Endometrial microvascular endothelial cells (primary cell): ENCODE measurements around the gene INPP5E. TPM values are rescaled to one million over a fixed set of nuclear protein-coding genes. Genes with fewer than 3 reads are reported as not detected.
"Not testable (repeated sequence)": the region's sequence is repeated elsewhere in the genome, so short reads cannot be mapped to it uniquely, and the experiment has no call there.

Experiments used
- in situ Hi-C: cut with HindIII; loops from 2 replicates; pipeline ENCODE4 v1.10.0; 2017; ENCODE audit warnings: low sequenced_read_pairs, low pct_unique_long_range_greater_than_20kb; ENCODE audit errors: inconsistent ontology term
- total RNA-seq: library from RNA; depleted of rRNA; stranded (reverse); fragments of >200 nt; gene quantifications from one replicate; pipeline ENCODE4 v1.2.3, GENCODE V29; 2015; ENCODE audit errors: inconsistent ontology term

INPP5E gene
- total RNA-seq, 1 donor from 2014 or later = 12.0 TPM

GRCh38 chr9:136412962-136413361 lies 26.7 kb downstream of the INPP5E start:
- in situ Hi-C loops = no loop called here

- in situ Hi-C loops = no loop called here
Measured at GRCh38 chr9:136411378-136411777, 28.3 kb downstream of the INPP5E start.

GRCh38 chr9:136410500-136411287 lies 29.0 kb downstream of the INPP5E start, which contains the start of the genes ENTR1 and PMPCA:
TSS of gene ENTR1 (minus strand) at chr9:136410614. CDS start at chr9:136410397, 217 bp downstream.
TSS of gene PMPCA (plus strand) at chr9:136410658. CDS start at chr9:136410669, 11 bp downstream.
- in situ Hi-C loops = no loop called here

GRCh38 chr9:136409557-136410455 lies 29.8 kb downstream of the INPP5E start:
- in situ Hi-C loops = no loop called here

- in situ Hi-C loops = no loop called here
Measured at GRCh38 chr9:136407911-136408310, 31.7 kb downstream of the INPP5E start.

- in situ Hi-C loops = not testable (repeated sequence)
Measured at GRCh38 chr9:136407061-136407460, 32.6 kb downstream of the INPP5E start.

GRCh38 chr9:136405904-136406303 lies 33.7 kb downstream of the INPP5E start:
- in situ Hi-C loops = not testable (repeated sequence)

- in situ Hi-C loops = no loop called here
Measured at GRCh38 chr9:136405481-136405880, 34.2 kb downstream of the INPP5E start.

- in situ Hi-C loops = no loop called here
Measured at GRCh38 chr9:136404801-136405136, 34.9 kb downstream of the INPP5E start.

- in situ Hi-C loops = no loop called here
Measured at GRCh38 chr9:136403915-136404800, 35.5 kb downstream of the INPP5E start.

GRCh38 chr9:136403538-136403914 lies 36.1 kb downstream of the INPP5E start:
- in situ Hi-C loops = no loop called here

GRCh38 chr9:136402067-136402466 lies 37.6 kb downstream of the INPP5E start:
- in situ Hi-C loops = no loop called here

- in situ Hi-C loops = no loop called here
Measured at GRCh38 chr9:136401173-136401922, 38.3 kb downstream of the INPP5E start.

GRCh38 chr9:136400038-136400834 lies 39.4 kb downstream of the INPP5E start, which contains the start of gene SNAPC4:
TSS of gene SNAPC4 (minus strand) at chr9:136400170. CDS start at chr9:136398428, 1,742 bp downstream.
- in situ Hi-C loops = no loop called here

- in situ Hi-C loops = no loop called here
Measured at GRCh38 chr9:136399176-136400037, 40.2 kb downstream of the INPP5E start.

- in situ Hi-C loops = no loop called here
Measured at GRCh38 chr9:136398286-136398685, 41.4 kb downstream of the INPP5E start.

- in situ Hi-C loops = no loop called here
Measured at GRCh38 chr9:136397643-136398042, 42.0 kb downstream of the INPP5E start.
